SIG-M5 treated with dmso at 0.1 percent for 504 hours (cell line): ENCODE measurements around the gene PAN2.
A peak's percentile ranks its signal among the peaks of the same experiment; 100 is the strongest.
"Not testable (repeated sequence)": the region's sequence is repeated elsewhere in the genome, so short reads cannot be mapped to it uniquely, and the experiment has no call there.

Experiments used
- DNase-seq: peaks from one replicate; lab custom pipeline; 2025; ENCODE audit not compliant: unreplicated experiment; lab: John Stamatoyannopoulos, UW

PAN2 gene

DNA sequence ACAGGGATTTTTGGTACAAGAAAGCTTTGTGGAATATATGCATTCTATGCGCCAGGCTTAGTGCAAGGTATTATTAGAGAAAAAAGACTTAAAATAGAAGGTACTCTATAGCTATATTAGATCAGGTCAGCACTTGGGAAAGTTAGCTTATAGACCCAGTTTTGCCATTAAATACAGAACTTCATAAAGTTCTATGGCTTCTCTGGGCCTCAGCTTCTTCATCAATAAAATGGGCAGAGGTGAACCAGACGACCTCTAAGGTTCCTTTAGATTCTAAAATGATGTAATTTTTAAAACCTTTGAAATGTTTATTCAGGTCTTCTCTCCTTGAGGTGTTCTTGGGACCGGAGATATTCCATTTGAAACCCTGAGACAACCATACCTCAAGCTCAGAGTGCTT is 25.1 kb downstream of the PAN2 start:
- no peak for DNase-seq

DNA sequence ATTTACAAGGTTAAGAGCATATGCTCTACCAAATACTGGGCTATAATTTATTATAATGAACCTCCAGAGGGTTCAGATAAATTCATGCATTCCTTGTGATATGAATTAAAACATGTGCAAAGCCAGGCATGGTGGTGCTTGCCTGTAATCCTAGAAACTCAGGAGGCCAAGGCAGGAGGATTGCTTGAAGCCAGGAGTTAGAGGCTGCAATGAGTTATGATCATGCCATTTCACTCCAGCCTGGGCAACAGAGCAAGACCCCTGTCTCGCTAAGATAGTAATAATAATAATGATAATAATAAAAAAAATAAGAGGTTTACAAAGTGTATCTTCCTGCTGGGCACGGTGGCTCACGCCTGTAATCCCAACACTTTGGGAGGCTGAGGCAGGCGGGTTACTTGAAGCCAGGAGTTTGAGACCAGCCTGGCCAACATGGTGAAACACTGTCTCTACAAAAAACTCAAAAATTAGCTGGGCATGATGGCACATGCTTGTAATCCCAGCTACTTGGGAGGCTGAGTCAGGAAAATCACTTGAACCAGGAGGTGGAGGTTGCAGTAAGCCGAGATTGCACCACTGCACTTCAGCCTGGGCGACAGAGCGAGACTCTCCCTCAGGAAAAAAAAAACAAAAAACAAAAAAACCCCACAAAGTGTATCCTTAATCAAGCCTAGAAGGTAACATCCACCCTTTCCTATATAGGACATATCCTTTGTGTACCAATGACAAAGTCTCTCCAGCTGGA is 26.4 kb downstream of the PAN2 start:
- no peak for DNase-seq

DNA sequence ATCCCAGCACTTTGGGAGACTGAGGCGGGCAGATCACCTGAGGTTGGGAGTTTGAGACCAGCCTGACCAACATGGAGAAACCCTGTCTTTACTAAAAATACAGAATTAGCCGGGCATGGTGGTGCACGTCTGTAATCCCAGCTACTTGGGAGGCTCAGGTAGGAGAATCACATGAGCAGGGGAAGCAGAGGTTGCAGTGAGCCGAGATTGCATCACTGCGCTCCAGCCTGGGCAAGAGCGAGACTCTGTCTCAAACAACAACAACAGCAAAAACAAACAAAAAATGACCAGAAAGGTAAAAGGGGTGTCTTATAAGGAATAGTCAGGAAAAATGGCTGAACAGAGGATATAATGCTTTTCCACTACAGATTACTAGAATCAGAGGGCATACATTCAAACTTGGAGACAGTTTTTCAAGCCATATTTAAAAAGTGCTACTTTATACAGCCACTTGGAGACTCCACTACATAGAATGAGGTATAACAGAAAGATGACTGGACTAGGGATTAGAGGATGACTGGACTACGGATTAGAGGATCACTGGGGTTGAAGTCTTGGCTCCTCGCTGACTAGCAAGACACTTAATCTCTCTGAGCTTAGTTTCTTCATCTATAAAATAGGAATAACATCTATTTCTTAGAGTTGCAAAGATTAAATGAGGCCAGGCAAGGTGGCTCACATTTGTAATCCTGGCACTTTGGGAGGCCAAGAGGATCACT is 28.8 kb downstream of the PAN2 start:
- no peak for DNase-seq

DNA sequence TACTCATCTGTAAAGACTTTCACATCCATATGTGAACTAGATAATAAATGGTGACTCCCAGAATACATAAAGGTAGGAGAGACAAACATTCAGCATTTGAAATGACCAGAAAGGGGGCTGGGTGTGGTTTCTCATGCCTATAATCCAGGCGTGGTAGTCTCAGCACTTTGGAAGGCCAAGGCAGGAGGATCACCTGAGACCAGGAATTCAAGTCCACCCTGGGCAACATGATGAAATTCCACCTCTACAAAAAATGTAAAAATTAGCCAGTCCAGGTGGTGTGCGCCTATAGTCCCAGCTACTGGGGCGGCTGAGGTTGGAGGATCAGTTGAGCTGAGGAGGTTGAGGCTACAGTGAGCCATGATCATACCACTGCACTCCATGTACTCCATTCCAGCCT is 29.5 kb downstream of the PAN2 start:
- DNase-seq: no peak

DNA sequence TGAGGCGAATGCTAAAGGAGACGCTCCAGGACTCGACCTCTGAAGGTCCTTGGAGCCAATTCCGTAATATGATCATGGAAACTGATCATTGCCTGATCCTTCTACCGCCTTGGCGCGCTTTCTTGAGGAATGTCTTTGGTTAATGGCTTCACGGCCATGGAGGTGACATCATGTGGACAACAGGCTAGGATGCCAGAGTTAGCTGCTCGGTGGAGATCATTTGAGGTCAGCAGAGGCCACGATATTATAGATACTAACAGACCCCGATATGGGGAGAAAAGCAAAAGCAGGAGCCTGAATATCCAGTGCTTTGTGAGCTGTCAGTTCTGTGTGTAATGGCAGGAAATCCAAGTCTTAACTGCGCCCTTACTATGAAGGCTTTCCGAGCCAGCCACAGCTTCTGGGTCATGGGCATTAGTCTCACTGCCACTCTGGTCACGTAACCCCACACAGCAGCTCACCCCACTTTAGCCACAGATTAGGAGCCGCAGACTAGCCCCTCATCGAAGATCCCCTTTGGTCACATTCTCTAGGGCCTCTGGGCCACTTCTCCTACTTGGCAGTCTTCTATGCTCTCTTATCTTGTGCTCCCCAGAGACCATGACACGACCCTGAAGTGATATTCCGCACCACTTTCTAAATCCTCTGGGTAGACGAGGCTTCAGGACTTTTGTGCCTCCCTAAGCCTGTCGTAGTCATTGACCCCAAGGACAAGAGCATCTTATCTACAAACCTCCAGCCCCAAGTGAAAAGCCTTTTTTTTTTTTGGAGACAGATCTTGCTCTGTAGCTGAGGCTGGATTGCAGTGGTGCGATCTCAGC is 32.9 kb downstream of the PAN2 start:
- DNase-seq: no peak

DNA sequence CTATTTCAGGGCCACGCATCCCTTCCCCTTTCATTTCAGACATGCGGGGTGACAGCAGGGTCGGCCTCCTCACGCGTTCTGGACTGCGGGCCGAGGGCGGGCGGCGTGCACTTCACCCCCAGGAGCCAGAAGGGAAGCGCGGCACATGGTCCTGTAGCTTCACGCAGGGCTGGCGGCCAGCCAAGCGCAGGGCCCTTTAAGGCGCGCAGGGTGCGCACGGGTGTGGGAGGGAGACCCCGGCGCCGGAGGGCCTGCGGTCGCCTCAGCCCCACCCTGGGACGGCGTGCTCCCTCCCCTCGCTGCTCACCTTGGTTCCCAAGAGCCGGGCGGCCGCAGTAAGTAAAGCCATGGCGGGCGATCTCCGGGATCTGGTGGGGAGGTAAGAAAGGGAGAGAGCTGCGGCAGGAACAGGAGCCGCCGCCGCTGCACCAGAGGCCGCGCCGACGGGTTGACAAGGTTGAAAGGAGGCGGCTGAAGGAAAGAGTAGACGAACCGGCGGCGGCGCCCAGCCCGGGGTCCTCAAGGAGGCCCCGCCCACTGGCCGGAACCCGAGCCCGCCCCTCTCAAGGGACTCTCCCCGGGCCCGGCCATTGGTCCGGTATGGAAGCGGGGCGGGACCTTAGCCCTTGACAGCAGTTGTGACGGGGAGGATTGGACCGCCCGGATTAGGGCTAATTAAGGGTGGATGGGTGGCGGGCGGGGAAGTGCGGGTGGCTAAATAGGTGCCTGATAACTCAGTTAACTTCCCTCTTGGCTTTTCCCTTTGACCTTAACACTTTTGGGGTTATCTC is 33.8 kb downstream of the PAN2 start, which contains the start of gene CS:
Gene CS, minus strand, starts transcription at position 478 of the 791 bp plus-strand sequence. Its CDS starts 129 bp downstream, at position 349.
- DNase-seq: peak; percentile 99

DNA sequence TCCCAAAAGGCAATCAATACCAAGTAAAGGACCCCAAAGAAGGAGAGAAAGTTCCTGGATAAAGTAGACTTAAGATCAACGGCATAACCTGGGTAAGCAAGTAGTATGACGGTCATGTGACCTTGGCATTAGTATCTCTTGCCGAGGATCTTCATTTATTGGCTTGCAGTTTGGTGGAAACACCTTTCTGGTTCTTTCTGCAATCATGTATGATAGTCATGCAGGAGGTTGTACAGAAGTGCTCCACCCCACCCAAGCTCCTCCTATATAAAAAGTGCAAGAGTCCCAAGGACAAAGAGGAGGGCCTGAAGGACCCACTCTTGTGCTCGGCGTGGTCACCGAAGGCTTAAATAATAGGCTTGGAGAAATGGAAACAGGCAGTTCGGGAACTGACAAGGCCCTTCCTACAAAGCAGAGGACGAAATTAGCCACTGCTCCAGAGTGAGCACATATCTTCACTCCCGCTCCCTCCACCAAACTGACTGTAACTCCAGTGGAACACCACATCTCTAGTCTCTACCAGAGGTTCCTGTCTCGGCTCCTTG is 34.4 kb downstream of the PAN2 start:
- peak; percentile 61 for DNase-seq

DNA sequence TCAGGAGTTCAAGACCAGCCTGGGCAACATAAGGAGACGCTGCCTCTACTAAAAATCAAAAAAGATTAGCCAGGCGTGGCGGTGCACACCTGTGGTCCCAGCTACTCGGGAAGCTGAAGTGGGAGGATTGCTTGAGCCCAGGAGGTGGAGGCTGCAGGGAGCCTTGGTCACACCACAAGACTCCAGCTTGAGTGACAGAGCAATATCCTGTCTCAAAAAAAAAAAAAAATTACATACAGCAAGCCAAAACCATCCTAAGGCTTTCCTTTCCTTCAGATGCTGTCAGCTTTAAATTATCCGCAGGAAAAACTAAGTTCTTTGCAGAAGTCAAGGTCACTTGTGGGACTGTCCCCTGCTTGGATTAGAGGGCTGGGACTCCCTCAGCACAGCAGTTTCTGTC is 35.0 kb downstream of the PAN2 start:
- no peak for DNase-seq

DNA sequence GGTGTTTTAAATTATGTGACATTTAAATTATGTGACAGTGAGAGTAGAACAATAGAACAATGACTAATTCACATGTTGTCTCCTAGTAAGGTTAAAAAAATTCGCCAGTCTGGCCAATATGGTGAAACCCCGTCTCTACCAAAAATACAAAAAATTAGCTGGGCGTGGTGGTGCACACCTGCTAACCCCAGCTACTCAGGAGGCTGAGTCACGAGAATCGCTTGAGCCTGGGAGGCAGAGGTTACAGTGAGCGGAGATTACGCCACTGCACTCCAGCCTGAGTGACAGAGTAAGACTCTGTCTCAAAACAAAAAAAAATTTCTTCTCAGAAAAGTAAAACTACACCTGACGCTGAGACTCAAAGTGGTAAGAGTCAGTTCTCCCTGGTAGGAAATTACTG is 36.4 kb downstream of the PAN2 start:
- DNase-seq: no peak

DNA sequence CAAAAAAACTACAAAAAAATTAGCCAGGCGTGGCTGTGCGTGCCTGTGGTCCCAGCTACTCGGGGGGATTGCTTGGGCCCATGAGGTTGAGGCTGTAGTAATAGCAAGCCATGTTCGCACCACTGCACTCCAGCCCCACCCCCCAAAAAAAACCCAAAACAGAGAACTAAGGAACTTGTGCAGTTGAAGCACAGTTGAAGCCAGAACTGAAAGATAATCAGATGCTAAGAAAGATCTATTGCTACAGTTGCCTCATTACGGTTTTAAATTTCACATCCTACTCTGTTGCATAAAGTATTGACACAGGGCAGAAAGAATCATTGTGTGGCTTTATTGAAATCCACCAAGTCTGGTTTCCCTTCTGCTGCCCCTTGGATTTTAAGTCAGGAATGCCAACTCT is 37.5 kb downstream of the PAN2 start:
- DNase-seq: peak; percentile 83

DNA sequence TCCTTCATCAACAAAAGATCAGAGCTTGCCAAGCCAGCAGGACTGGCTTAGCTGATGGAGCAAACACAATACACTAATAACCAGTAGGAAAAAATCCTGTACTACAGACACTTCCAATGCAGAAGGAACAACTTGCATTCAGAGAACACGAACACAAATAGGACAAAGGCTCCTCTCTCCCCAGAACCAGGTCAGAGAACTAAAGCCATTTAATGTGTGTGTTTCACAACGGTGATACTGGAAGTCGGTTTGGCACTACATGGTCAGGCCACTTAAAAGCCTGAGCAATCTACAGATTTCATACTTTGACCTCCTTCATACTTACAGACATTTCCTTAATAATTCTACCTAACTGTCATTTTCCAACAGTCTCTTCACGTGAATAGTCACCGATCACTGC is 40.0 kb downstream of the PAN2 start:
- no peak for DNase-seq

DNA sequence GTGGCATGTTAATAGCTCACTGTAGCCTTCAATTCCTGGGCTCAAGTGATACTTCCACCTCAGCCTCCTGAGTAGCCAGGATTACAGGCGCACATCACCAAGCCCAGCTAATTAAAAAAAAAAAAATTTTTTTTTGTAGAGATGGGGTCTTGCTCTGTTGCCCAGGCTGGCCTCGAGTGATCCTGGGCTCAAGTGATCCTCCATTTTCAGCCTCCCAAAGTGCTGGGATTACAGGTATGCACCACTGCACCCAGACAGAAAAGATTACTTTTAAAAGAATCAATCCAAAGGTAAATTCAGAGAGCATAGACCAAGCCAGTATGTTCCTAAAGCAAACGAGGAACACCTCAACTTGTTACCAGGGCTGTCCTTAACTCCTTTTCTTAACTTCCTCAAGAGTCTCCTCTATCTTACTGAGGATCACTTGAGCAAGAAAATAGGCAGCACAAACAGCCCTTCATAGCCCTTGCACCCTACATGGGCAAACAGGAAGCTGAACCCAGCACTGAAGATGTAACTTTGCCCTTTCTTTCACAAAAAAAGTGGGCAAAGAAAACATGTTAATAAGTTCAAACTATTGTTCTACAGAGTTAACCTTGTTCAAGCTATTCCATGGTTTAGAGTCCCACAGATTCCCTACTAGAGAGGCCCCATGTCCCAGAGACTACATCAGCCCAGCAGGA is 45.0 kb downstream of the PAN2 start:
- DNase-seq: peak; percentile 57

DNA sequence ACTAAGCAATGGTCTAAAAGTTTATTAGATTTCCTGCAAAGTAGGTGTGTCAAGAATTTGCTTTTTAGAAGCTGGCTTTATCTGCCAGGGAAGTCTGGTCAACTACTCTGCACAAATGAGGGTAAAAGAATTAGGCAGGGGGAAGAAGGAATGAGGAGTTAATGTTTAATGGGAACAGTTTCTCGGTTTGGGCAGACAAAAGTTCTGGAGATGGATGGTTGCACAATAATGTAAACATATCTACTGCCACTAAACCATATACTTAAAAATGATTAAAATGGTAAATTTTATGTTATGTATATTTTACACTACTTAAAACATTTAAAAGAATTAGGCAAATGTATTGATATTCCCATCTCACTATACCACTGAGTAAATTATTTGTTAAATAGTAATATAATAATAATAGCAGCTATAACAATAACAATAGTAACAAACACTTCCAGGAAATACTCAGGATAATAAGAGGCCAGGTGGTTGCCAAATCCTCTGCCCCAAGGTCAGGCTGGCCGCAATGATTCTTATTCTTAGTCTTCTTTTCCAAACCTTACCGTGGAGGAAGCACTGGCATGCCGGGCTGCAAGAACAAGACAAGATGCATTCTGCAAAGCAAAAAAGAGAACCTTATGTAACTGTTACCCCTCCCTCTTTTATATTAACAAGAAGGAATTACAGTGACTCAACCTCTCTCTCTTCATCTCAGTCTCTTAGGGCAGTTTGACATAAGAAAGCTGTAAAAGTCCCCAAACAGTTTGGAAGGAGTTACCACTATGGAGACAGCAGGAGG is 47.6 kb downstream of the PAN2 start:
- no peak for DNase-seq

DNA sequence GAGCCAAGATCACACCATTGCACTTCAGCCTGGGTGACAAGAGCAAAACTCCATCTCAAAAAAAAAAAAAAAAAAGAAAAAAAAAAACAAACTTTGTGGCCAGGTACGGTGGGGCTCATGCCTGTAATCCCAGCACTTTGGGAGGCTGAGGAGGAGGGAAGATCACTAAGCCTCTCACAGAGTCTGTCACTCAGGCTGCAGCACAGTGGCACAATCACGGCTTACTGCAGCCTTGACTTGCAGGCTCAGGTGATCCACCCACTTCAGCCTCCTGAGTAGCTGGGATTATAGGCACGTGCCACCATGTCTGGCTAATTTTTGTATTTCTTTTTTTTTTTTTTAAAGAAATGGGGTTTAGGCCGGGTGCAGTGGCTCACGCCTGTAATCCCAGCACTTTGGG is 49.5 kb downstream of the PAN2 start:
- DNase-seq: not testable (repeated sequence)

DNA sequence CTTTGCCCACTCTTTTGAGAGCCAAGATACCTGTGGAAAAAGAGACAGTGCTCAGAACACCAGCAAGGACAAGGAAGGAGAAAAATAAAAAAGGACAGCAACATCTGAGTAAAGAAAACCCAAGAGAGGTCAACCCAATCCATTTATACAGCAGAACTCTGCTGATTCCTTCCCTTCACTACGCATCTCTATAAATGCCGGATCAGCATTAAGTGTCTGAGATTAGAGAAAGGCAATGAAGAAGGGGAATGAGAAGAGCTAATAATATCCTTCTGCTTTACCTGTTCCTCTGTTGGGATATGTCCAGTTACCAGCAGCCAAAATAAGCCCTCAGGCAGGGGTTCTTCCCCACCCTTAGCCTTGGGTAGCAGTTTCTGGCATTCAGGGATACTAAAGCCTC is 51.2 kb downstream of the PAN2 start:
- no peak for DNase-seq

DNA sequence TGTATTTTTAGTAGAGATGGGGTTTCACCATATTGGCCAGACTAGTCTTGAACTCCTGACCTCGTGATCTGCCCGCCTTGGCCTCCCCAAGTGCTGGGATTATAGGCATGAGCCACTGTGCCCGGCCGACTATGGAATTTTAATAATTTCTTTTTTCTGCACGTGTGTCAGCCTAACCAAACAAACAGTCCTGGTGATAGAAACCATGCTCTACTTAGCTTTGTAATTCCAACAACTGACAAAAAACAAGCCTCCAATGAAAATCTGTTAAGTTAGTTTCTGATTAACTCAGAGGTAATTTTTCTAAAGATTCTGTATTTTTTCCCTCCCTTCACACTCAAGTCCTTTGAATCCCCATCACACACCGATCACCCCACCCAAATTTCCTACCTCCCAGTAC is 51.8 kb downstream of the PAN2 start:
- no peak for DNase-seq

DNA sequence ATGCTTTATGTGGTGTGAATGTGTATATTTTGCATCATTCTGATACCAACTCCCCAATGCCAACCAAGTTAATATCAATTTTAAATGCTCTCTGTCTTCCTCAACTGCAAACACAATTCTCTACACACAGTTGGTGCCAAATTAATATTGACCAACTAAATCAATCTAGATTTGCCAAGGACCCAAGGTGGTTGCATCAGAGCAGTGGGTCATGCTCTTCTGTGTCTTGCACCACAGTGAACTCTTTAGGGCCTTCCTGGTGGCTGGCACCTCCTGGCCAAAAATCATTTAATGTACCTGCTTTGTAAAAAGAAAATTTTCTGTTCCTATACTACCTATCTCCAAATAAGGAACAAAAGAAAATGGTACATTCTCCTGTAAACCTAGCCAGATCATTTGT is 53.0 kb downstream of the PAN2 start:
- no peak for DNase-seq

DNA sequence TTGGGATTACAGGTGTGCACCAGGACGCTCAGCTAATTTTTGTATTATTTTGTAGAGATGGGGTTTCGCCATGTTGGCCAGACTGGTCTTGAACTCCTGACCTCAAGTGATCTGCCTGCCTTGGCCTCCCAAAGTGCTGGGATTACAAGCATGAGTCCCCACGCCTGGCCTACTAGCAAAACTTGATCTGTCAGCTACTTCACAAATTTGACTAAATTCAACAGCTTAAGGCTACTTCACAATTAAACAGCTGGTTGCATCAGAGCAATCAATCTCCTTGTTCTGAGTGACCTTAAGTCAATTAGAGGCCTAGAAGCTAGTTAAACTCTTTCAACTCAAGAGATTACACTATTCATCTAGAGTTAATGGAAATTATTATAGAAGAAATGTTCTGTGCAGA is 54.9 kb downstream of the PAN2 start:
- no peak for DNase-seq

DNA sequence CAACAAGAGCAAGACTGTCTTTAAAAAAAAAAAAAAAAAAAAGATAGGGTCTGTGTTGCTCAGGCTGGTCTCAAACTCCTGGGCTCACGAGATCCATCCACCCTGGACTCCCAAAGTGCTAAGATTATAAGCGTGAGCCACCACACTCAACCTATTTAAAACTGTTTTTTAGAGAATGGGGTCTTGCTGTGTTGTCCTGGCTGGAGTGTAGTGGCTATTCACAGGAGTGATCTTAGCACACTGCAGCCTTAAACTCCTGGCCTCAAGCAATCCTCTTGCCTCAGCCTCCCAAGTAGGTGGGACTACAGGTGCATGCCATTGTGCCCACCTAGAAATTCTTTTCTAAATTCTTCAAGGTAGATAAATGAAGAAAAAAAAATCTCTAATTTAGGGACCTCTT is 59.5 kb downstream of the PAN2 start:
- DNase-seq: no peak
